Measurements from ENCODE around the gene PRRT4.

PRRT4 gene

GRCh38 chr7:128343554-128344430, 17.7 kb downstream of the PRRT4 start, which contains the start of gene RBM28:
TSS of gene RBM28 (minus strand) at chr7:128343908. CDS start at chr7:128343793, 115 bp downstream.
- peak; percentile 92 for DNase-seq

GRCh38 chr7:128341733-128342132, 19.8 kb downstream of the PRRT4 start:
- no peak for DNase-seq

GRCh38 chr7:128335730-128336129, 25.8 kb downstream of the PRRT4 start:
- no peak for DNase-seq

GRCh38 chr7:128324368-128324680, 37.2 kb downstream of the PRRT4 start:
- DNase-seq: no peak

- peak; percentile 31 for DNase-seq
Measured at GRCh38 chr7:128323459-128324367, 37.8 kb downstream of the PRRT4 start.

GRCh38 chr7:128323040-128323439, 38.5 kb downstream of the PRRT4 start:
- DNase-seq: no peak

- peak; percentile 38 for DNase-seq
Measured at GRCh38 chr7:128322040-128322643, 39.3 kb downstream of the PRRT4 start.

- no peak for DNase-seq
Measured at GRCh38 chr7:128321044-128321422, 40.5 kb downstream of the PRRT4 start.

- no peak for DNase-seq
Measured at GRCh38 chr7:128318691-128319090, 42.8 kb downstream of the PRRT4 start.

GRCh38 chr7:128311013-128311412, 50.5 kb downstream of the PRRT4 start:
- peak; percentile 9 for DNase-seq

- DNase-seq: no peak
Measured at GRCh38 chr7:128310499-128310898, 51.0 kb downstream of the PRRT4 start.

- DNase-seq: no peak
Measured at GRCh38 chr7:128309976-128310375, 51.5 kb downstream of the PRRT4 start.

GRCh38 chr7:128309124-128309523, 52.4 kb downstream of the PRRT4 start:
- DNase-seq: no peak

- DNase-seq: no peak
Measured at GRCh38 chr7:128307061-128307460, 54.4 kb downstream of the PRRT4 start.

GRCh38 chr7:128304212-128304611, 57.3 kb downstream of the PRRT4 start:
- DNase-seq: no peak

- DNase-seq: no peak
Measured at GRCh38 chr7:128303643-128304042, 57.8 kb downstream of the PRRT4 start.

GRCh38 chr7:128303133-128303532, 58.4 kb downstream of the PRRT4 start:
- no peak for DNase-seq

GRCh38 chr7:128302139-128302538, 59.4 kb downstream of the PRRT4 start:
- DNase-seq: no peak

All from fibroblast of skin of right quadriceps (primary cell).